OCI-M1 (cell line): ENCODE results near the gene MARVELD1.

Experiments used
- DNase-seq: peaks from one replicate; lab custom pipeline; 2025; lab: John Stamatoyannopoulos, UW

Gene MARVELD1

GRCh38 chr10:97721871-97722780, 8.6 kb downstream of the MARVELD1 start:
- DNase-seq = no peak

- DNase-seq = no peak
Measured at GRCh38 chr10:97723001-97723400, 9.5 kb downstream of the MARVELD1 start.

GRCh38 chr10:97724341-97724941, 10.9 kb downstream of the MARVELD1 start:
- no peak for DNase-seq

- no peak for DNase-seq
Measured at GRCh38 chr10:97726636-97727178, 13.2 kb downstream of the MARVELD1 start.

GRCh38 chr10:97729014-97729413, 15.5 kb downstream of the MARVELD1 start:
- DNase-seq = no peak

- DNase-seq = peak; percentile 85
Measured at GRCh38 chr10:97731346-97732051, 18.0 kb downstream of the MARVELD1 start.

- no peak for DNase-seq
Measured at GRCh38 chr10:97732052-97732359, 18.5 kb downstream of the MARVELD1 start.

GRCh38 chr10:97733256-97733655, 19.7 kb downstream of the MARVELD1 start:
- DNase-seq = no peak

GRCh38 chr10:97734021-97734420, 20.5 kb downstream of the MARVELD1 start:
- no peak for DNase-seq

- DNase-seq = no peak
Measured at GRCh38 chr10:97736403-97736901, 22.9 kb downstream of the MARVELD1 start.

- peak; percentile 98 for DNase-seq
Measured at GRCh38 chr10:97736902-97737769, 23.6 kb downstream of the MARVELD1 start, which contains the start of gene ZFYVE27. Gene ZFYVE27 (plus strand): TSS chr10:97737128. CDS start chr10:97738478, 1,350 bp downstream.

GRCh38 chr10:97737770-97738265, 24.3 kb downstream of the MARVELD1 start:
- peak; percentile 54 for DNase-seq

GRCh38 chr10:97738616-97739015, 25.1 kb downstream of the MARVELD1 start:
- DNase-seq = no peak

GRCh38 chr10:97740613-97741012, 27.1 kb downstream of the MARVELD1 start:
- DNase-seq = no peak

- DNase-seq = no peak
Measured at GRCh38 chr10:97743169-97743943, 29.8 kb downstream of the MARVELD1 start.

- no peak for DNase-seq
Measured at GRCh38 chr10:97744405-97745035, 31.0 kb downstream of the MARVELD1 start.

GRCh38 chr10:97747573-97747972, 34.0 kb downstream of the MARVELD1 start:
- no peak for DNase-seq

GRCh38 chr10:97748116-97748515, 34.6 kb downstream of the MARVELD1 start:
- DNase-seq = no peak

GRCh38 chr10:97752956-97753355, 39.4 kb downstream of the MARVELD1 start:
- no peak for DNase-seq

- no peak for DNase-seq
Measured at GRCh38 chr10:97754726-97755125, 41.2 kb downstream of the MARVELD1 start.
